Prostate gland (tissue), 2 donors: ENCODE results near the gene UBE2L6.

Experiments used
- CTCF ChIP-seq, 4 experiments: fragments of 200-600 bp in 2 of 4; fragments of 450-650 bp in 2 of 4; sonication (generic) in 2 of 4; IDR thresholded peaks; 1 replicate in 3 of 4; 2 replicates in 1 of 4; pipeline ENCODE4 v1.5.1; 2016 to 2019; ENCODE audit warnings: antibody characterized with exemption in 4 of 4, mild to moderate bottlenecking in 2 of 4, moderate library complexity in 2 of 4
- POLR2A ChIP-seq: fragments of 450-650 bp; IDR thresholded peaks from one replicate; pipeline ENCODE4 v1.6.1; 2016; ENCODE audit warnings: antibody characterized with exemption, mild to moderate bottlenecking

GRCh38 chr11:57527056-57527631 is 40.3 kb downstream of the UBE2L6 start:
- TF ChIP-seq CTCF (IDR thresholded peaks at IDR 0.05) (peak; percentile 76 to 93 (median 92)), POLR2A (no peak)
